ENCODE results near the gene DDX1.
A peak's percentile ranks its signal among the peaks of the same experiment; 100 is the strongest.

Gene DDX1

DNA sequence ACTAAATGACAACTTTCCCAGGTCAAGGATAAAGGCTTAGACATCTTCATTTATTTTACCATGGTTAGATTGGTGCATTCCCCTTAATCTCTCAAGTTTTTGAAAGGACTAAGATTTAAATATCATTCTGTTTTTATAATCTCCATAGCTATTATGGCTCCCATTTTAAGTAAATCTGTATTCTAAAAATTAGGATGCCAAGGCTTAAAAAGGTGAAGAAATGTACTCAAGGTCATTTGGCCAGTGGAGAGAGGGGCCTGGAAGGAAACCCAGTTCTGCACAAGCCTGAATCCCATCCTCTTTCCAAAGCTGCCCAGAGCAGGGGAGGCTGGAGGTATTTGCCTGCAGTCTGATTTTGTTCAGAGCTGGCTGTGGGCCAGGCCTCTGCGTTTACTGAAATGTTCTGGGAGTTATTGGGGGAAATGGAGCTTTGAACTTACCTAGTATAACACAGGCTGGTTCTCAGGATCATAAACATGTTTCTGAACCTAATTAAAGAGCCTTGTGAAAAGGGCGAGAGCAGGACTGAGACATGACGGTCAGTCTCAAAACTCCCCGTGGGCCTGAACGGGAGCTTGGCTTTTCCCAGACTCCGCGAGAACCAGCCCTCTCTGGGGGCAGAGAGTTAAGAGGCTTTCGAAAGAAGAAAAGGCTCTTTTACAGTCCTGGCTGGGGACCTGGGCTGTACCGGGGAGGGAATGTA, 85.6 kb downstream of the DDX1 start:
- H4K8ac ChIP-seq (ENCODE audit: low read length): no peak overlapping the region
- no peak overlapping the region for H3K18ac ChIP-seq (ENCODE audit: low read depth in 1 of 2, low read length in 2 of 2)
- no peak overlapping the region for H2AFZ ChIP-seq (ENCODE audit: low read depth, low read length)
- no peak overlapping the region for H3K4ac ChIP-seq (ENCODE audit: low read depth in 1 of 2, low read length in 2 of 2)
- H2BK5ac ChIP-seq (ENCODE audit: low read depth, low read length, poor library complexity, severe bottlenecking): peak overlapping the region; percentile 39
- no peak overlapping the region for H2AK5ac ChIP-seq (ENCODE audit: low read length, severe bottlenecking)
- H3K36me3 ChIP-seq (ENCODE audit: control insufficient read depth in 1 of 2, insufficient read depth in 2 of 2, low read depth in 1 of 2, low read length in 2 of 2): no peaks in the 10 kb centered on the region
- H3K23ac ChIP-seq (ENCODE audit: low read length in 2 of 2): no peak overlapping the region
- H2BK12ac ChIP-seq (ENCODE audit: low read length in 2 of 2): no peak overlapping the region
- no peaks in the 10 kb centered on the region for H3K9me3 ChIP-seq (ENCODE audit: control insufficient read depth, low read length)
- H2BK15ac ChIP-seq (ENCODE audit: low read depth, poor library complexity, severe bottlenecking): no peak overlapping the region
- no peak overlapping the region for H4K91ac ChIP-seq (ENCODE audit: low read length)
- 16% methylated on average over 8 of the region's 9 CpGs for WGBS
- no peak for DNase-seq
- peak overlapping the region; percentile 39 for H3K9ac ChIP-seq (ENCODE audit: low read length)
- H2BK120ac ChIP-seq (ENCODE audit: low read depth, low read length): no peak overlapping the region
- no peak overlapping the region for H3K4me2 ChIP-seq (ENCODE audit: low read length, poor library complexity, severe bottlenecking)
- H3K79me1 ChIP-seq (replicated peaks; ENCODE audit: low read length, poor library complexity, severe bottlenecking): no peaks in the 10 kb centered on the region
- peak overlapping the region; percentile 10 for H3K27ac ChIP-seq (ENCODE audit: low read length, poor library complexity, severe bottlenecking)
- H3K27me3 ChIP-seq (ENCODE audit: control insufficient read depth in 1 of 2, insufficient read depth in 1 of 2, low read length in 2 of 2): peaks cover 0 to 7% of the 10 kb centered on the region in 2 experiments
- H3K4me1 ChIP-seq (ENCODE audit: control insufficient read depth, insufficient read depth, low read depth, low read length): peaks cover 28% of the 10 kb centered on the region
- no peak overlapping the region for H3K14ac ChIP-seq (ENCODE audit: low read length in 2 of 2)
- H3K4me3 ChIP-seq (ENCODE audit: insufficient read depth in 1 of 2, low read depth in 1 of 2, low read length in 2 of 2): no peak overlapping the region

DNA sequence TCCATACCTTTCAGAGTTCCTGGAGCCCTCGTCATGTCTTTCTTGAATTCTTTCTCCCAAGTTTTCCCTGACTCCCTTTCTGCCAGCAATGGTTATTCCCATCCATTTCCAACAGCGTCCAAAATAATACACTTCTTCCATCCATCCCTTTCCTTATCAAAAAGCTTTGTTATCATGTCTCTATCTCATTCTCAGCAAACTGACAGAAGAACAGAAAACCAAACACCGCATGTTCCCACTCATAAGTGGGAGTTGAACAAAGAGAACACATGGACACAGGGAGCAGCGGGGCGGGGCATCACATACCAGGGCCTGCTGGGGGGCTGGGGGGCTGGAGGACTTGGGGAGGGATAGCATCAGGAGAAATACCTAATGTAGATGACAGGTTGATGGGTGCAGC, 86.7 kb downstream of the DDX1 start:
- H4K8ac ChIP-seq (ENCODE audit: low read length): no peak overlapping the region
- H3K27ac ChIP-seq (ENCODE audit: low read length, poor library complexity, severe bottlenecking): no peak overlapping the region
- no peak overlapping the region for H2AK5ac ChIP-seq (ENCODE audit: low read length, severe bottlenecking)
- H4K91ac ChIP-seq (ENCODE audit: low read length): no peak overlapping the region
- H2AFZ ChIP-seq (ENCODE audit: low read depth, low read length): no peak overlapping the region
- H2BK120ac ChIP-seq (ENCODE audit: low read depth, low read length): no peak overlapping the region
- H3K4me2 ChIP-seq (ENCODE audit: low read length, poor library complexity, severe bottlenecking): no peak overlapping the region
- H3K27me3 ChIP-seq (ENCODE audit: control insufficient read depth in 1 of 2, insufficient read depth in 1 of 2, low read length in 2 of 2): peaks cover 0 to 4% of the 10 kb centered on the region in 2 experiments
- H3K14ac ChIP-seq (ENCODE audit: low read length in 2 of 2): no peak overlapping the region
- H3K9me3 ChIP-seq (ENCODE audit: control insufficient read depth, low read length): no peaks in the 10 kb centered on the region
- no peak overlapping the region for H3K9ac ChIP-seq (ENCODE audit: low read length)
- H3K36me3 ChIP-seq (ENCODE audit: control insufficient read depth in 1 of 2, insufficient read depth in 2 of 2, low read depth in 1 of 2, low read length in 2 of 2): no peaks in the 10 kb centered on the region
- no peak overlapping the region for H2BK12ac ChIP-seq (ENCODE audit: low read length in 2 of 2)
- H2BK5ac ChIP-seq (ENCODE audit: low read depth, low read length, poor library complexity, severe bottlenecking): no peak overlapping the region
- H2BK15ac ChIP-seq (ENCODE audit: low read depth, poor library complexity, severe bottlenecking): no peak overlapping the region
- H3K18ac ChIP-seq (ENCODE audit: low read depth in 1 of 2, low read length in 2 of 2): no peak overlapping the region
- DNase-seq: no peak
- H3K79me1 ChIP-seq (replicated peaks; ENCODE audit: low read length, poor library complexity, severe bottlenecking): no peaks in the 10 kb centered on the region
- no peak overlapping the region for H3K4me3 ChIP-seq (ENCODE audit: insufficient read depth in 1 of 2, low read depth in 1 of 2, low read length in 2 of 2)
- no peak overlapping the region for H3K23ac ChIP-seq (ENCODE audit: low read length in 2 of 2)
- peaks cover 21% of the 10 kb centered on the region for H3K4me1 ChIP-seq (ENCODE audit: control insufficient read depth, insufficient read depth, low read depth, low read length)
- 91% methylated on average over 5 of the region's 5 CpGs for WGBS
- no peak overlapping the region for H3K4ac ChIP-seq (ENCODE audit: low read depth in 1 of 2, low read length in 2 of 2)

DNA sequence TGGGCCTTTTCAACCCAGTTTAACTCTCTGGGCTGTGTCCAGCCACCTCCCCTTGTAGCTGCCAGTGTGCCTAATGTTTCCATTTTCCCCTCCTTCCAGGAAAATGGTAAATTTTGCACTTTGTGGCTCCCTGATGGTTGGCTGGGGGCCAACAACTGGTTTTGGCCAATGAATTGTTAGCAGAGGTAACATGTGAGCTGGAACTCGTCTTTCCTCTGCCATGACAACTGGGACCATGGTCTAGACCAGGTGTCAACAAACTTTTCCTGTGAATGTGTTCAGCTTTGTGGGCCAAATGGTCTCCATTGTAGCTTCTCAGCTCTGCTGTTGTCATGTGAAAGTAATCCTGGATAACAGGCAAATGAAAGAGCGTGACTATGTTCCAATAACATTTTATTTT, 87.2 kb downstream of the DDX1 start:
- no peak overlapping the region for H3K23ac ChIP-seq (ENCODE audit: low read length in 2 of 2)
- H2BK5ac ChIP-seq (ENCODE audit: low read depth, low read length, poor library complexity, severe bottlenecking): no peak overlapping the region
- no peak overlapping the region for H2AFZ ChIP-seq (ENCODE audit: low read depth, low read length)
- no peak overlapping the region for H3K4ac ChIP-seq (ENCODE audit: low read depth in 1 of 2, low read length in 2 of 2)
- DNase-seq: no peak
- 87% methylated on average over 2 of the region's 2 CpGs for WGBS
- H3K18ac ChIP-seq (ENCODE audit: low read depth in 1 of 2, low read length in 2 of 2): no peak overlapping the region
- H2BK15ac ChIP-seq (ENCODE audit: low read depth, poor library complexity, severe bottlenecking): no peak overlapping the region
- no peak overlapping the region for H3K9ac ChIP-seq (ENCODE audit: low read length)
- H3K4me1 ChIP-seq (ENCODE audit: control insufficient read depth, insufficient read depth, low read depth, low read length): peaks cover 19% of the 10 kb centered on the region
- H3K4me2 ChIP-seq (ENCODE audit: low read length, poor library complexity, severe bottlenecking): no peak overlapping the region
- H3K9me3 ChIP-seq (ENCODE audit: control insufficient read depth, low read length): no peaks in the 10 kb centered on the region
- no peak overlapping the region for H4K91ac ChIP-seq (ENCODE audit: low read length)
- H3K4me3 ChIP-seq (ENCODE audit: insufficient read depth in 1 of 2, low read depth in 1 of 2, low read length in 2 of 2): no peak overlapping the region
- H3K14ac ChIP-seq (ENCODE audit: low read length in 2 of 2): no peak overlapping the region
- H3K79me1 ChIP-seq (replicated peaks; ENCODE audit: low read length, poor library complexity, severe bottlenecking): no peaks in the 10 kb centered on the region
- peak overlapping the region; percentile 69 for H2AK5ac ChIP-seq (ENCODE audit: low read length, severe bottlenecking)
- H2BK12ac ChIP-seq (ENCODE audit: low read length in 2 of 2): no peak overlapping the region
- peaks cover 0 to 4% of the 10 kb centered on the region in 2 experiments for H3K27me3 ChIP-seq (ENCODE audit: control insufficient read depth in 1 of 2, insufficient read depth in 1 of 2, low read length in 2 of 2)
- H4K8ac ChIP-seq (ENCODE audit: low read length): no peak overlapping the region
- H3K27ac ChIP-seq (ENCODE audit: low read length, poor library complexity, severe bottlenecking): no peak overlapping the region
- no peak overlapping the region for H2BK120ac ChIP-seq (ENCODE audit: low read depth, low read length)
- H3K36me3 ChIP-seq (ENCODE audit: control insufficient read depth in 1 of 2, insufficient read depth in 2 of 2, low read depth in 1 of 2, low read length in 2 of 2): no peaks in the 10 kb centered on the region

DNA sequence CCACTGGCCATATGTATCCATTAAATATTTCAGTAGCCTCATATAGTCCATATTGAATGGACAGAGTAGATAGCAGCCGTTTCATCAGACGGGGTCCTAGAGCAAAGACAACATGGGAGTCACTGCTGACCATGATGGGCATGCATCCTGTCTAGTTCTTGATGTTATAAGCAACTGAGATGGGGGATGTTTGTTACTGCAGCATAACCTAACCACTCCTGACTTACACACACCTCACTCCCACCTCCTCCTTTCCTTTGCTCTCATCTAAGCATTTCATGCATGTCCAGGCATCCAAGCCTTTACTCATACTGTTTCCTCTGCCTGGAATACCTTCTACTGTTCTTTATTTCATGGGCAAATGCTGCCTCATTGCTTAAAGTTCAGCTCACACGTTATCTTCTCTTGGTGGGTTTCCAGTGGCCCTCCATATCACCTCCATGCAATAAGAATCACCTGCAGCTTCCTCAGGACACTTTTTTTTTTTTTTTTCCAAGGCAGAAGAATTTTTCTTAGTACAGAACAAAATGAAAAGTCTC, 87.8 kb downstream of the DDX1 start:
- peaks cover 2 to 4% of the 10 kb centered on the region in 2 experiments for H3K27me3 ChIP-seq (ENCODE audit: control insufficient read depth in 1 of 2, insufficient read depth in 1 of 2, low read length in 2 of 2)
- no peaks in the 10 kb centered on the region for H3K36me3 ChIP-seq (ENCODE audit: control insufficient read depth in 1 of 2, insufficient read depth in 2 of 2, low read depth in 1 of 2, low read length in 2 of 2)
- no peak overlapping the region for H3K4ac ChIP-seq (ENCODE audit: low read depth in 1 of 2, low read length in 2 of 2)
- H2AFZ ChIP-seq (ENCODE audit: low read depth, low read length): no peak overlapping the region
- H3K27ac ChIP-seq (ENCODE audit: low read length, poor library complexity, severe bottlenecking): no peak overlapping the region
- no peaks in the 10 kb centered on the region for H3K9me3 ChIP-seq (ENCODE audit: control insufficient read depth, low read length)
- no peak overlapping the region for H4K8ac ChIP-seq (ENCODE audit: low read length)
- H2BK12ac ChIP-seq (ENCODE audit: low read length in 2 of 2): no peak overlapping the region
- H3K79me1 ChIP-seq (replicated peaks; ENCODE audit: low read length, poor library complexity, severe bottlenecking): no peaks in the 10 kb centered on the region
- no peak overlapping the region for H3K4me3 ChIP-seq (ENCODE audit: insufficient read depth in 1 of 2, low read depth in 1 of 2, low read length in 2 of 2)
- H3K4me2 ChIP-seq (ENCODE audit: low read length, poor library complexity, severe bottlenecking): no peak overlapping the region
- no peak overlapping the region for H3K18ac ChIP-seq (ENCODE audit: low read depth in 1 of 2, low read length in 2 of 2)
- DNase-seq: no peak
- no peak overlapping the region for H3K14ac ChIP-seq (ENCODE audit: low read length in 2 of 2)
- no peak overlapping the region for H2BK15ac ChIP-seq (ENCODE audit: low read depth, poor library complexity, severe bottlenecking)
- no peak overlapping the region for H2BK120ac ChIP-seq (ENCODE audit: low read depth, low read length)
- H3K9ac ChIP-seq (ENCODE audit: low read length): no peak overlapping the region
- peaks cover 18% of the 10 kb centered on the region for H3K4me1 ChIP-seq (ENCODE audit: control insufficient read depth, insufficient read depth, low read depth, low read length)
- no peak overlapping the region for H2AK5ac ChIP-seq (ENCODE audit: low read length, severe bottlenecking)
- WGBS: 80% methylated on average over 3 of the region's 3 CpGs
- no peak overlapping the region for H4K91ac ChIP-seq (ENCODE audit: low read length)
- no peak overlapping the region for H2BK5ac ChIP-seq (ENCODE audit: low read depth, low read length, poor library complexity, severe bottlenecking)
- H3K23ac ChIP-seq (ENCODE audit: low read length in 2 of 2): no peak overlapping the region
